Ishikawa (cell line): ENCODE results near the gene IPO13.

Experiments used
- CEBPB ChIP-seq: IDR thresholded peaks from 2 replicates; pipeline ENCODE4 v1.6.1; 2012
- CREB1 ChIP-seq: IDR thresholded peaks from 2 replicates; pipeline ENCODE4 v1.6.1; 2012; ENCODE audit warnings: low read depth
- EGR1 ChIP-seq: IDR thresholded peaks from 2 replicates; pipeline ENCODE4 v1.6.1; 2012
- EP300 ChIP-seq: IDR thresholded peaks from 2 replicates; pipeline ENCODE4 v1.6.1; 2012; ENCODE audit warnings: borderline replicate concordance
- FOXM1 ChIP-seq: IDR thresholded peaks from 2 replicates; pipeline ENCODE4 v1.6.1; 2012; ENCODE audit warnings: low read depth, borderline replicate concordance
- NFIC ChIP-seq: IDR thresholded peaks from 2 replicates; pipeline ENCODE4 v1.6.1; 2012
- RAD21 ChIP-seq: IDR thresholded peaks from 2 replicates; pipeline ENCODE4 v1.6.1; 2012; ENCODE audit warnings: low read depth
- TAF1 ChIP-seq: IDR thresholded peaks from 2 replicates; pipeline ENCODE4 v1.6.1; 2012; ENCODE audit warnings: low read depth, mild to moderate bottlenecking
- TEAD4 ChIP-seq: IDR thresholded peaks from 2 replicates; pipeline ENCODE4 v1.6.1; 2012
- YY1 ChIP-seq: IDR thresholded peaks from 2 replicates; pipeline ENCODE4 v1.6.1; 2012; ENCODE audit warnings: low read depth
- ZBTB7A ChIP-seq: IDR thresholded peaks from 2 replicates; pipeline ENCODE4 v1.6.1; 2012; ENCODE audit warnings: low read depth
- TF ChIP-seq, protein P1 (sequence below): IDR thresholded peaks from 2 replicates; pipeline ENCODE4 v1.6.1; 2012
- TF ChIP-seq, protein P2 (sequence below): IDR thresholded peaks from 2 replicates; pipeline ENCODE4 v1.6.1; 2012; ENCODE audit warnings: low read depth, mild to moderate bottlenecking
- TF ChIP-seq, protein P3 (sequence below): IDR thresholded peaks from 2 replicates; pipeline ENCODE4 v1.6.1; 2012

IPO13 gene

DNA sequence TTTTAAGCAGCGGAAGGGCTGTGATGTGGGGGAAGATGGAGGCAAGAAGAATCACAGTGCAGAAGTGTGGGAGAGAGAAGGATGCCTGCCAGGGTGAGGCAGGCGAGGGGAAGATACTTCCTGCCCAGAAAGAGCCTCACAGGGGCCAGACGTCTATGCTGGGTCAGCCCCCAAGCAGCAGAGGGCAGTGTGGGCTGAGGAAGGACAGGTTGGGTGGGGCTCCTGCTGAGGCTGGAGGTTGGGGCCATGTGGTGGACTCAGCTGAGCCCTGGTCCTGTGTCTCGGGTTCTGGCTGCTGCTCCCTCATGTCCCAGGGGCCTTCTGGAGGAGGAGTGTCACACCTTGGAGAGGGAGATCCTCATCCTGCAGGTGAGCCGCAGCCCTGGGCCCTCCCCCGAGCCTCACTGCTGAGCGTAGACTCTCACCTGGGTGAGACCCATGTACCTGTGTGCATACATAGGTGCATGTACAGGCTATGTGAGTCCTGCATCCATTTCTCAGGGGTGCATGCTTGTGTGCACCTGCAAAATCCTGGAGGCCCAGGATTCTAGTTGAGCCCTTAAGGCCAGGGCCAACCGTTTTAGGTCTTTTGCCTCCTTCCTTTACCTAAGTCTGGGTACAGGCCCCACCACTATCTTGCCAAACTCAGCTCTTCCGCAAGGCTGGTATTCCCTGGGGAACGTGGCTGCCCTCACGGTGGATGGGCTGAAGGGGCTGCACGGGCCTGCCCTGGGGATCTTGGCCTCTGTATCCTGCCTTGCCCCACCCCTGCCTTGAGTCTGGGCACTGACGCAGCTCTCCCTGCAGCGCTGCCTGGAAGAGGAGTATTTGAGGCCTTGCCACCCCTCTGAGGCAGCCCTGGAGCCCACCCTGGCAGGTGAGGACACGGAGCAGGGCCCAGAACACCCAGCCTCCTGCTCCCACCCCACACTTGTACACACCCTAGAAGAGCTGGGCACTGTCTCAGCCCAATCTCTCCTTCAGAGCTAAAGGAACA lies 48.3 kb downstream of the IPO13 start:
- no peak for TF ChIP-seq YY1
- TF ChIP-seq RAD21: peak; percentile 51
- TF ChIP-seq, protein P1, sequence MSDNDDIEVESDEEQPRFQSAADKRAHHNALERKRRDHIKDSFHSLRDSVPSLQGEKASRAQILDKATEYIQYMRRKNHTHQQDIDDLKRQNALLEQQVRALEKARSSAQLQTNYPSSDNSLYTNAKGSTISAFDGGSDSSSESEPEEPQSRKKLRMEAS: no peak
- TF ChIP-seq ZBTB7A: no peak

DNA sequence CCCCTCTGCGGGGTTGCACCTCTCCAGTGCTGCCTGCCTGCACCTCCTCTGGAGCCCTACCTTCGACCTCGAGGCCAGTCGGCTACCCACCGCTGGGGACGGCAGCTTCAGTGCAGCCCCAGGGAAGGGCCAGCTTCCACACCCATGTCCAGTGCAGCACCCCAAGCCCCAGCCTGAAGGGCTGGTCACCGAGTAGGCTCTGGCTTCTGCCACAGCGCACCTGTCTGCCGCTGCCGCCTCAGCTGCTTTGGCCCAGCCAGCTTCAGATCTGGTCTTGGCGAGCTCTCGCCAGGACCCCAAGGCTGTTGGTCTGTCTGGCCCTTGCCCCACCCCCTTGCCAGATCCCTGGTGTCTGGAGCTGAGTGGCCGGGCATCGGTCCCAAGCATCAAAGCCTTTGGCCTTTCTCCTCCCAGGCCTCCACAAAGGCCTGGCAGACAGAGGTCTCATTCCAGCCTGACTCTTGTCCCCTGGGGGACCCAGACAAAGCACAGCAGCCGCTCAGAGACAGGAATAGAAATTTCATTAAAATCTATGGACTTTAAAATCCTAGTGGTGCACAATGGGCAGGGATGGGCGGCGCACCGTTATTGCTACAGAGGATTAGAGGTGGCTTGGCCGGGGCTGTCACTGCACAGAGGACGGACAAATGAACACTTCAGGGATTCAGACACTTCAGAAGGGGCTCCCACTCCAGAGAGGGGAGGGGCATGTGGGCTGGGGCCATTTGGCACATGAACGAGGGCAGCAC lies 49.4 kb downstream of the IPO13 start:
- TF ChIP-seq YY1 (no peak), EGR1 (no peak)

DNA sequence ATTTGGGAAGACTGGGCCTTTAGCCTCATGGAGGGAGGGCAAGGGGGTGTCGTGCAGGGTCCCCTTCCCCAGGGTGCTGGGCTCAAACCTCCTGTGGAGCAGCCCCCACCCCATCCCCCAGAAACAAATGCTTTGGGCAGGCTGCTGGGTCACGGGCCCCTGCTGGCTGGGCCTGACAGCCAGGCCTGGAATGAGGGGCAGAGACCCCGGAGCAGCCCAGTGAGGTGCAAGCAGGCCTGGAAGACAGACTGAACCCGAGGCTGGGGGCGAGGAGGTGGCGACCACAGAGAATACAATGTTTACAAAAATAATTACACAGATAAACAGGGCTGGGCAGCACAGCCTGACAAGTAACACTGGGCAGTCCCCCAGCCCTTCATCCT lies 50.0 kb downstream of the IPO13 start:
- TF ChIP-seq TAF1 (no peak), YY1 (no peak), EP300 (no peak), CEBPB (no peak), CREB1 (no peak), FOXM1 (no peak), NFIC (no peak), ZBTB7A (no peak), TEAD4 (no peak)
- TF ChIP-seq, protein P2, sequence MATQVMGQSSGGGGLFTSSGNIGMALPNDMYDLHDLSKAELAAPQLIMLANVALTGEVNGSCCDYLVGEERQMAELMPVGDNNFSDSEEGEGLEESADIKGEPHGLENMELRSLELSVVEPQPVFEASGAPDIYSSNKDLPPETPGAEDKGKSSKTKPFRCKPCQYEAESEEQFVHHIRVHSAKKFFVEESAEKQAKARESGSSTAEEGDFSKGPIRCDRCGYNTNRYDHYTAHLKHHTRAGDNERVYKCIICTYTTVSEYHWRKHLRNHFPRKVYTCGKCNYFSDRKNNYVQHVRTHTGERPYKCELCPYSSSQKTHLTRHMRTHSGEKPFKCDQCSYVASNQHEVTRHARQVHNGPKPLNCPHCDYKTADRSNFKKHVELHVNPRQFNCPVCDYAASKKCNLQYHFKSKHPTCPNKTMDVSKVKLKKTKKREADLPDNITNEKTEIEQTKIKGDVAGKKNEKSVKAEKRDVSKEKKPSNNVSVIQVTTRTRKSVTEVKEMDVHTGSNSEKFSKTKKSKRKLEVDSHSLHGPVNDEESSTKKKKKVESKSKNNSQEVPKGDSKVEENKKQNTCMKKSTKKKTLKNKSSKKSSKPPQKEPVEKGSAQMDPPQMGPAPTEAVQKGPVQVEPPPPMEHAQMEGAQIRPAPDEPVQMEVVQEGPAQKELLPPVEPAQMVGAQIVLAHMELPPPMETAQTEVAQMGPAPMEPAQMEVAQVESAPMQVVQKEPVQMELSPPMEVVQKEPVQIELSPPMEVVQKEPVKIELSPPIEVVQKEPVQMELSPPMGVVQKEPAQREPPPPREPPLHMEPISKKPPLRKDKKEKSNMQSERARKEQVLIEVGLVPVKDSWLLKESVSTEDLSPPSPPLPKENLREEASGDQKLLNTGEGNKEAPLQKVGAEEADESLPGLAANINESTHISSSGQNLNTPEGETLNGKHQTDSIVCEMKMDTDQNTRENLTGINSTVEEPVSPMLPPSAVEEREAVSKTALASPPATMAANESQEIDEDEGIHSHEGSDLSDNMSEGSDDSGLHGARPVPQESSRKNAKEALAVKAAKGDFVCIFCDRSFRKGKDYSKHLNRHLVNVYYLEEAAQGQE: no peak

DNA sequence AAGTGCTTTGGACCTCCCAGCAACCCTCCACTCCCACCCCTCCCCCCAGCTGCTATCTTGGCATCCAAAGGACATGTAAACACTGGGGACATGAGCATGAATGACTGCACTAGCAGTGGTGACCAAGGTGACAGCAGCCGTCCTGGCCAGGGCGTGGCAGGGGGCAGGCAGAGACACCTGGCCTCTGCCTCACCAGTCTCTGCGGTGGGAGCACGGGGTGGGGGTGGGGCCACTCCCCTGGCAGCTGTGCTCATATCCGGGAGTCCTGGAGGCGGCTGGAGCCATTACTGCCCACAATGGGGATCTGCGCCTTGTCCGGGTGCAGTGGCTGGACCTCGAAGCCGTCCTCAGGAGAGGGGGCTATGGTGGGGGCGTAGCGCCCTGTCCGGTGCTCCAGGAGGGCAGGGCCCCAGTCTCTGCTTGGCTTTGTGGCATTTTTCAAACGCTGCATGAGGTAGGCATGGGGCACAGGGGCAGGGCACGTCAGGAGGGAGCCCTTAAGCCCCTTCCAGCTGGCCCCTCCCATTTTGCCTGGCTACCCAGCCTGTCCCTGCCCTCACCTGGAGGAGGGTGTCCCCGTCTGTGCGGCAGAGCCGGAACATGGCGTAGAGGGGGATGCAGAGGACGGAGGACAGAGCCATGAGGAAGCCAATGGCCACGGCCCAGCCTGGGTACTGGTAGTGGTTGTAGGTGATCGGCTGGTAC lies 50.7 kb downstream of the IPO13 start:
- TF ChIP-seq EGR1 (no peak), TAF1 (no peak), YY1 (no peak), RAD21 (no peak), NFIC (no peak), EP300 (no peak), FOXM1 (no peak), CREB1 (no peak)
- TF ChIP-seq, protein P3, sequence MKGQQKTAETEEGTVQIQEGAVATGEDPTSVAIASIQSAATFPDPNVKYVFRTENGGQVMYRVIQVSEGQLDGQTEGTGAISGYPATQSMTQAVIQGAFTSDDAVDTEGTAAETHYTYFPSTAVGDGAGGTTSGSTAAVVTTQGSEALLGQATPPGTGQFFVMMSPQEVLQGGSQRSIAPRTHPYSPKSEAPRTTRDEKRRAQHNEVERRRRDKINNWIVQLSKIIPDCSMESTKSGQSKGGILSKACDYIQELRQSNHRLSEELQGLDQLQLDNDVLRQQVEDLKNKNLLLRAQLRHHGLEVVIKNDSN: no peak
- TF ChIP-seq, protein P2: no peak
- TF ChIP-seq, protein P1: no peak

DNA sequence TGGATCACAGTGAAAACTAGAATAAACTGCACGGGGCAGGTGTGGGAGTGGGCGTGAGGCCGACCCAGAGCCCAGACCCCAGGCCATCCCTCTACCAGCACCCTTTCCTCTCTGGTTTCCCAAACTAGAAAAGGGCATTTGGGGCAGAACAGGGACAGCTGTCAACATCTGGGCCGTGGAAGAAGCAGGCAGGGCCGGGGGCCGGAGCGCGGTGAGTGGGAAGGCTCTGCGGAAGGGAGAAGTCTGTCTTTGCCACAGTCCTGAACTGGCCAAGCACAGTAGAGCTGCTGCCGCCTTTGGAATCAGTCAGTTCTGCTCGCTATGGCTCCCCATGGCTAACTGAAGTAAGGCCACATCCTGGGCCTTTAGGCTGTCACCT lies 51.2 kb downstream of the IPO13 start:
- no peak for TF ChIP-seq EP300
- TF ChIP-seq CREB1: no peak
- TF ChIP-seq, protein P2: no peak
- TF ChIP-seq EGR1: no peak
- no peak for TF ChIP-seq TAF1
- no peak for TF ChIP-seq TEAD4
- no peak for TF ChIP-seq YY1
- TF ChIP-seq, protein P1: no peak
- no peak for TF ChIP-seq RAD21
